Measurements from ENCODE around the gene CSTF1. TPM values are rescaled to one million over a fixed set of nuclear protein-coding genes. Genes with fewer than 3 reads are reported as not detected.

The CSTF1 gene
- total RNA-seq, 1 experiment from 2014 or later = 44.5 TPM

GRCh38 chr20:56412949-56413348, 20.5 kb downstream of the CSTF1 start:
- DNase-seq (ENCODE audit: low read depth, low spot score) (no peak), ATAC-seq (no peak)
- peaks cover under 1 to 7% of the 10 kb centered on the region in 2 experiments; a peak in 3 of 4 replicates for H3K36me3 ChIP-seq (ENCODE audit: control insufficient read depth in 1 of 2, insufficient read depth in 2 of 2, low read length in 2 of 2)
- no peak overlapping the region for H3K4me2 ChIP-seq (ENCODE audit: low read length)
- H3K4me1 ChIP-seq (ENCODE audit: control insufficient read depth in 1 of 2, insufficient read depth in 2 of 2, low read length in 2 of 2) = no peaks in the 10 kb centered on the region
- no peak overlapping the region for H3K27ac ChIP-seq (ENCODE audit: low read depth, low read length)
- no peaks in the 10 kb centered on the region for H4K20me1 ChIP-seq (ENCODE audit: insufficient read depth)
- CTCF ChIA-PET = no interaction called here
- H3K4me3 ChIP-seq (replicated peaks in 1 of 2; ENCODE audit: low read depth in 1 of 2, low read length in 2 of 2) = no peak overlapping the region
- no peaks in the 10 kb centered on the region for H3K79me2 ChIP-seq (ENCODE audit: insufficient read depth, low read length)
- RAD21 ChIA-PET (ENCODE audit: low non-redundant PET in 1 of 2, low total read pairs in 2 of 2, uncharacterized antibody in 2 of 2, unreplicated experiment in 2 of 2) = no interaction called here
- no peak overlapping the region for H3K9ac ChIP-seq (ENCODE audit: low read length)
- intact Hi-C loops (cut with micrococcal nuclease) = no loop called here
- H2AFZ ChIP-seq (ENCODE audit: low read depth, low read length, poor library complexity, severe bottlenecking) = no peak overlapping the region
- H3K27me3 ChIP-seq (ENCODE audit: insufficient read depth, low read length) = no peaks in the 10 kb centered on the region
- no TSS peak for BruUV-seq (replicated peaks)
- POLR2A ChIA-PET = no interaction called here
- TF ChIP-seq ZNF274 (IDR thresholded peaks at IDR 0.05; ENCODE audit: low read depth, low read length) (no peak), ZFX (IDR thresholded peaks at IDR 0.05) (no peak), YY1 (IDR thresholded peaks at IDR 0.05; ENCODE audit: extremely low read depth, insufficient replicate concordance, low read depth, low read length) (no peak), EZH2phosphoT487 (IDR thresholded peaks at IDR 0.05; ENCODE audit: borderline replicate concordance) (no peak), POLR2A (IDR thresholded peaks at IDR 0.05; ENCODE audit: borderline replicate concordance, extremely low read depth, insufficient read depth, insufficient read length) (no peak), EGR1 (IDR thresholded peaks at IDR 0.05; ENCODE audit: low read depth) (no peak), CEBPB (IDR thresholded peaks at IDR 0.05; ENCODE audit: low read depth) (no peak), ELF1 (IDR thresholded peaks at IDR 0.05; ENCODE audit: borderline replicate concordance, low read depth) (no peak), FOSL1 (IDR thresholded peaks at IDR 0.05; ENCODE audit: low read depth) (no peak), ATF3 (IDR thresholded peaks at IDR 0.05) (no peak), RAD21 (IDR thresholded peaks at IDR 0.05; ENCODE audit: low read depth) (no peak)
- H3K9me2 ChIP-seq (ENCODE audit: insufficient read depth) = no peaks in the 10 kb centered on the region
- no peaks in the 10 kb centered on the region for H3K9me3 ChIP-seq (ENCODE audit: control insufficient read depth in 1 of 2, insufficient read depth in 1 of 2, low read depth in 1 of 2, low read length in 2 of 2)
